NCI-H146 treated with DMSO at 0.1 percent for 48 hours (cell line): ENCODE results near the gene BACE2.

ENCODE experiments used
- DNase-seq: peaks from one replicate; lab custom pipeline; 2025; ENCODE audit not compliant: unreplicated experiment; lab: John Stamatoyannopoulos, UW

Gene BACE2

DNA sequence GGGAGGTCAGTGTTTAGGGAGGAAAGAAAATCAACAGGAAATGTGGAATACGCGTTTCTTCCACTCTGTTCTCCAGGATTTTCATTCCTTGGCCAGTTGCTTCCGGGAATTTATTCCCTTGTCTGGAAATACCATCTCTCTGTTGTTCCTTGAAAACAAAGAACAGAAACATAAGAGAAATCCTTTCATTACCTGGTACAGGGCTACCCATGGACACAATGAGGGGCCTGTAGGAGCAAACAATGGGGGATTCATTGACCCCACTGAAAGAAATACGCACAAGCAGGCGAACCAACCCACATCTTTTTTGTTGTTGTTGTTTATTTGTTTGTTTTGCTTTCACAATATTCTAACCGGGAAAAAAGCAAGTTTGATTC is 20.0 kb upstream of the BACE2 start:
- no peak for DNase-seq

- no peak for DNase-seq
Observed at GRCh38 chr21:41148798-41149197, 19.2 kb upstream of the BACE2 start.

DNA sequence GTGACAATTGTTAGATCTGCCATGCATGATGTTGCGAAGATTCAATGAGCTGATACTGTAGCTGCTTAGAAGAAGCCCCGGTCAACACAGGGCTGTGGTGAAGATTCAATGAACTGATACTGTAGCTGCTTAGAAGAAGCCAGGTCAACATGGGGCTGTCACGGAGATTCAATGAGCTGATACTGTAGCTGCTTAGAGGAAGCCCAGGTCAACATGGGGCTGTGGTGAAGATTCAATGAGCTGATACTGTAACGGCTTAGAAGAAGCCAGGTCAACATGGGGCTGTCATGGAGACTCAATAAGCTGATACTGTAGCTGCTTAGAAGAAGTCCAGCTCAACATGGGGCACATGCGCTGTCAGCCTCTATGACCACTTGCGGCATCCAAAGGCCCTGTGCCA is 18.8 kb upstream of the BACE2 start:
- no peak for DNase-seq

- no peak for DNase-seq
Observed at GRCh38 chr21:41152147-41152546, 15.8 kb upstream of the BACE2 start.

- no peak for DNase-seq
Observed at GRCh38 chr21:41153443-41153842, 14.5 kb upstream of the BACE2 start.

GRCh38 chr21:41156142-41156541 is 11.8 kb upstream of the BACE2 start:
- DNase-seq: no peak

GRCh38 chr21:41158026-41158425 is 9.9 kb upstream of the BACE2 start:
- no peak for DNase-seq

DNA sequence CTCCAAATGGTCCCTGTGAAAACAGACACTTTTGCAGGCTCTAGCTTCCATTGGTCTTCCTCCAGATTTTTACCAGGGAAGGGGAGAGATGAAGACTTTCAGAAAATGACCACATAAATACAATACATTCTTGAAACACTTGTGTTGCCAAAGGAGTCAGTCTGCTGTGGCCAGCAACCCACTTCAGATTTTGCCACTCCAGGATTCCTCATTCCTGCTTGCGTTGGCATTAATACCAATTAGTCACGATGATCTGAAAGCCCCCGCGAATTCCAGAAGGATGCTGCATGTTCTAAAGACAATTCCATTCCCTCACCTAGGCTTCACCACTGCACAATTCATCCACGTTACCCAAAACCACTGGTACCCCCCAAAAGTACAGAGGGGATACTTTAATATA is 7.9 kb upstream of the BACE2 start:
- no peak for DNase-seq

DNA sequence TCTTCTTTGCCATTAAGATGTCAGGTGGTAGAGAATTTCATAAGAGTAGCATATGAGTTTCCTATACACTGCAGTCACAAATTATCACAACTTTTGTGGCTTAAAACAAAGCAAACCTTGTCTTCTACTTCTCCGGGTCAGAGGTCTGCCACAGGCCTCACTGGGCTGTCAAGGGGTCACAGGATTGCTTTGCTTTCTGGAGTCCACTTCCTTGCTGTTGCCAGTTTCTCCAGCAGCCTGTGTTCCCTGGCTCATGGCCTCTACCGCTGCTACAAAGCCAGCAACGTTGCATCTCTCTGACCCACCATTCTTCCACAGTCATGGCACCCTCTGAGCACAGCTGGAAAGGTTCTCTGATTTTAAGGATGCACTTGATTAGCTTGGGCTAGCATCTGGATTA is 6.5 kb upstream of the BACE2 start:
- no peak for DNase-seq

DNA sequence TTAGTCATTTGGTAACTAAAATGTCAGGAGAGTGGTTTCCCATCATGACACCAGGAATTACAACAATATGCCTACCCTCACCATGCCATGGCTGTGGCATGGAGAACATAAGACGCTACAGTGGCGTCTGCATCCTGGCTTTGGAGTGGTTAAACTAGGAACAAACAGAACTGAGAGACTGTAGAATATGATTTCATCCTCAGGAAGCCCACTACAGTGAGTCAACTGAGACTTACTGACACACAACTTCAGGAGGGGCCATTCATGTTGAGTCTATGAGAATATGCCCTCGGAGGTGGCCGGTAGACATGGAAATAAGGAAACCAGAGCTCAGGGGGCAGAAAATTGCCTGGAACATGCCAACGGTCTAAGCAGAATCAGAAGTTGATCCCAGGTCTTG is 5.9 kb upstream of the BACE2 start:
- no peak for DNase-seq

DNA sequence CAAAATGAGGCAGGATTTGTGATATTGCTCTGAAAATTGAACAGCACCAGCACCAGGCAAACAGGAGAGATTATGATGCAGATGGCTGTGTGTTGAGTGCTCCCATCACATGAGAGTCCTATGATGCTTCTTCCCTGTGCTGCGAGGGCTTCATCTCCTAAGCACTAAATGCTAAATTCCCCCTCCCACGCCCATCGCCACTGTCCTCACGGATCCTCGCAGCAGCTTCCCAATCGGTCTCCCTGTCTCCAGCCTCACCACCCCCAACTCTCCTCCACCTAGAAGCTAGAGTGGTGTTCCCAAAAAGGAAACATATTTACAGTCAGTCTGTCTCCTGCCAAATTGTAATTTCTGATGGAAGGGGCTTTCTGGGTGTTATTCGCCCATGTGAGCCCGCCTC is 4.9 kb upstream of the BACE2 start:
- no peak for DNase-seq

- no peak for DNase-seq
Observed at GRCh38 chr21:41164052-41164451, 3.9 kb upstream of the BACE2 start.

GRCh38 chr21:41164981-41165655 is 2.8 kb upstream of the BACE2 start:
- no peak for DNase-seq

DNA sequence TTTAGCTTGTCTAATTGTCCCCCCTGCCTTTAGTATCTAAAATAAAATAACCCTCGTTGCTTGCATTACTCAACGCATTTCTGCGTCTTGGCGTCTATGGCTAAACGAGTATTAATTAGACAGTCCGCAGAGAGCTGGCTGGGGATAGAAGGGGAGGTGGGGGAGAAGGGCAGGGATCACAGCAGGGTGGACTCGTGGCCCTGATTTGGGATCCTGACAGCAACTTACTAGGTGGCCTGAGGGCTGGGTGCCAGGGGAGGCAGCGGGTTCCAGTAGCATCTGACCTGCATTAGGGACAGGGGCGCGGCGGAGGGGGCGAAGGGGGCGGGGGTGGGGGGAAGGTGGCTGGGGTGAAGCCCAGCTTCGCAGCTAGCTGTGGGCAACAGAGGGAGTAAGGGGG is 1.1 kb upstream of the BACE2 start:
- no peak for DNase-seq

- peak; percentile 44 for DNase-seq
Observed at GRCh38 chr21:41168391-41169257, 664 bp downstream of the BACE2 start.

DNA sequence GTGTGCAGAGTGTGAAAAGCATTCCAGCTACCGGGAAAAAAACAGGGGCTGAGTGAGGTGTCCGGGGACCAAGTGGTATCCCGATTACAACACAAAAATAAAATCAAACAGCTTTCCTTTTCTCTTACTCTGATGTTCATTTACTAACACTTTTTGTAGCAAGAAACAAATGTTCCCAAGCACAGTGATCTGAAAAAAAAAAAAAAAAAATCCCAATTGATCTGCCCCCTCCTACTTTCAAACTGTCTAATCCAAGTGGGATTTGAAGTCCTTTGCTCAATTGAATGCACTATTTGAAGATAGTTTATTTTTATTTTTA is 1.3 kb downstream of the BACE2 start:
- no peak for DNase-seq

GRCh38 chr21:41169701-41170100 is 1.7 kb downstream of the BACE2 start:
- no peak for DNase-seq

DNA sequence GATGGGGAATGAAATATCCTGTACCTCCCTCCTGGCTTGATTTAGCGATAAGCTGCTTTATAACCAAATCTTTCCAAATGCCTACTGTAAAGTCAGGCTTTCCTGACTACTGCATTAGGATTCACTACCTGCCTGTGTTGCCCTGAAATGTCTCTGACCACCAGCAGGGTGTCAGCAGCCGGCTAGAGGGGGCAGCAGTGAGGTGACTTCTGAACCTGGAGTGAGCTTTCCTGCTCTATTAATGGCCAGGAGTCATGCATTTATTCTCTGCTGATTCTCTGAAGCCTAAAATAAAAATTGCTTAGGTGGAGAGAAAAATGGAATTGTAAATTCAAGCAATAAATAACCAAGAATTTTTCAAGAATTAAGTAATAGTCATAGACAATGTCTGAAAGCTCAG is 2.5 kb downstream of the BACE2 start:
- DNase-seq: no peak

DNA sequence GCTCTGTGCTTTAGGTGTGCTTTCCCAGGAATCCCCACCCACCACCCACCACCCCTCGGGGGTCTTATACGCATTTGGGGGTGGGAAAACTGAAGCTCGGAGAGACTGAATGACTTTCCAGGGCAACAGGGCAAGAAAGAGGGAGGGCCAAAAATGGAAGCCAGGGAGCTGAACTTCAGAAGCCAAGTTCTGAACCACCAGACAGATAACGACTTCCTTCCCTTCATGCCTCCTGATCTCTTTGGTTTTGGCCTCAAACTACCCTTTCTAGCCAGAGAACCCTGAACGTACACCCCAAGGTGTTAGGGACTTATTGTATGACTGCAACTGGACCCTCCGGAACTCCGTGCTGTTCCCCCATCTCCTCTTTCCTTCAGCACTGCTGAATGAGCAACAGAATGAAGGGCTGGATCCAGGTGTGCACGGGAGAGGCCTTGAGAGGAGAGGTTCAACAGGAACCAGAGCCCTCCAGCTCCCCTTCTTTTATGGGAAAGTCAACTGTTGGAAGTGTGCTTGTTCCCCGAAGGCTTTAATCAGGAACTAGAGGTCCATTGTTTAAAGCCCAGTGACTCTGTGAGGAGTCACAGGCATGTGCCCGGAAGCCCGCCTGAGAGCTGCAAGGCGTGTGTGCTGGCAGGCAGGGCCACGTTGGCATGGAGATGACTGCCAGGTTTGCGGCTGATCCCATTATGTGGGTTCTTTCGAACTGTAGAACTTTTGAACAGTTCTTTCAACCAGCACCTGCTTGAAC is 3.1 kb downstream of the BACE2 start:
- DNase-seq: no peak

- no peak for DNase-seq
Observed at GRCh38 chr21:41175080-41175479, 7.1 kb downstream of the BACE2 start.

- no peak for DNase-seq
Observed at GRCh38 chr21:41176846-41177245, 8.9 kb downstream of the BACE2 start.

DNA sequence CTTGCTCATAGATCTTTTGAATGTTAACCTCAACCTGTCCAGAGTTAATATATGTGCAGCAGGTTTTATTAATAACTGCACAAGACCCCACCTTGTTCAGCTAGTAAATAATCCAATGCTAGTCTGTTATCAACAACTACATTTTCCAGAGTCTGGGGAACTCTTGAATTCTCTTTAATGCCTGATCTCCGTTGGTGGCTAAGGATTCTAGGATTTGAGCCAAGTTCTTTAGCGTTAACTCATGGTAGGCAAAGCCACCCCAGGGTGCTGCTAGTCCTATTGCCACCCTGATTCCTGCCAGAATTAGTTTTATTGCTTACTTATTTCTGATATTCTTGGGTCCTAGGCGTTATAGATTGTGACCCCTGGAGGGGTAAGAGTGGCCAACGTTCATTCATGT is 12.8 kb downstream of the BACE2 start:
- DNase-seq: no peak
